Hepatocyte (in vitro differentiated cells): ENCODE results near the gene C20orf173.

Experiments used
- EZH2 ChIP-seq: fragments of 200-600 bp; sonication (generic); IDR thresholded peaks from 2 replicates; pipeline ENCODE4 v1.6.1; 2016; ENCODE audit warnings: antibody characterized with exemption, mild to moderate bottlenecking, borderline replicate concordance
- TF ChIP-seq, protein P1 (sequence below): fragments of 200-600 bp; sonication (generic); IDR thresholded peaks from 2 replicates; pipeline ENCODE4 v1.5.1; 2016; ENCODE audit warnings: antibody characterized with exemption, mild to moderate bottlenecking; ENCODE audit not compliant: poor library complexity

DNA sequence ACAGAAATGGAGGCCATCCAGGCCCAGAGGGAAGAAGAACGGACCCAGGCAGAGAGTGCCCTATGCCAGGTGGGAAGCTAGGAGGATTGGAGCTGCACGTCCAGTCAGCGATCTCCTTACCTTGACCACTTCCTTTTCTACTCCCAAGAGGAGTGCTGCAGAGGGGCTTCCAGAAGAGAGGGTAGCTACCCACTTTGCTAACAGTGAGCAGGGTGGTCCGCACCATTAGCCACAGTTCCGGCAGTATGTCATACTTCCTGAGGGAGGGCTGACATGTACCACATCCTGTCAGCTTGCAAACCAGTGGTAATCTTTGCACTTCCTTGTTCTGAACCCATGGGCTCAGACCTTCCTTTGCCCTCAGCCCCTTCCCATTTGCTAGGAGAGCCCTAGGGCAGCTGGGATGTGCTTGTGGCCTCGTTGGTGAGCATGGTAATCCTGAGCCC, 38.7 kb downstream of the C20orf173 start:
- TF ChIP-seq, protein P1, sequence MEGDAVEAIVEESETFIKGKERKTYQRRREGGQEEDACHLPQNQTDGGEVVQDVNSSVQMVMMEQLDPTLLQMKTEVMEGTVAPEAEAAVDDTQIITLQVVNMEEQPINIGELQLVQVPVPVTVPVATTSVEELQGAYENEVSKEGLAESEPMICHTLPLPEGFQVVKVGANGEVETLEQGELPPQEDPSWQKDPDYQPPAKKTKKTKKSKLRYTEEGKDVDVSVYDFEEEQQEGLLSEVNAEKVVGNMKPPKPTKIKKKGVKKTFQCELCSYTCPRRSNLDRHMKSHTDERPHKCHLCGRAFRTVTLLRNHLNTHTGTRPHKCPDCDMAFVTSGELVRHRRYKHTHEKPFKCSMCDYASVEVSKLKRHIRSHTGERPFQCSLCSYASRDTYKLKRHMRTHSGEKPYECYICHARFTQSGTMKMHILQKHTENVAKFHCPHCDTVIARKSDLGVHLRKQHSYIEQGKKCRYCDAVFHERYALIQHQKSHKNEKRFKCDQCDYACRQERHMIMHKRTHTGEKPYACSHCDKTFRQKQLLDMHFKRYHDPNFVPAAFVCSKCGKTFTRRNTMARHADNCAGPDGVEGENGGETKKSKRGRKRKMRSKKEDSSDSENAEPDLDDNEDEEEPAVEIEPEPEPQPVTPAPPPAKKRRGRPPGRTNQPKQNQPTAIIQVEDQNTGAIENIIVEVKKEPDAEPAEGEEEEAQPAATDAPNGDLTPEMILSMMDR, result no peak
- TF ChIP-seq EZH2, result no peak
